Measurements from ENCODE around the gene SLC4A5. TPM values are rescaled to one million over a fixed set of nuclear protein-coding genes. Genes with fewer than 3 reads are reported as not detected.
"Not testable (repeated sequence)": the region's sequence is repeated elsewhere in the genome, so short reads cannot be mapped to it uniquely, and the experiment has no call there.

Gene SLC4A5
- polyA plus RNA-seq, 1 donor = 2.0 TPM

GRCh38 chr2:74235041-74235440 lies 108.2 kb downstream of the SLC4A5 start:
- no peak for DNase-seq (ENCODE audit: low read depth)

GRCh38 chr2:74233648-74234047 lies 109.6 kb downstream of the SLC4A5 start:
- no peak for DNase-seq (ENCODE audit: low read depth)

- DNase-seq (ENCODE audit: low read depth) = no peak
Measured at GRCh38 chr2:74232426-74232825, 110.8 kb downstream of the SLC4A5 start.

- not testable (repeated sequence) for DNase-seq (ENCODE audit: low read depth)
Measured at GRCh38 chr2:74229865-74230264, 113.4 kb downstream of the SLC4A5 start.

- no peak for DNase-seq (ENCODE audit: low read depth)
Measured at GRCh38 chr2:74228772-74229171, 114.4 kb downstream of the SLC4A5 start.

GRCh38 chr2:74227646-74228045 lies 115.6 kb downstream of the SLC4A5 start:
- no peak for DNase-seq (ENCODE audit: low read depth)

- no peak for DNase-seq (ENCODE audit: low read depth)
Measured at GRCh38 chr2:74226648-74227213, 116.5 kb downstream of the SLC4A5 start.

- no peak for DNase-seq (ENCODE audit: low read depth)
Measured at GRCh38 chr2:74225698-74226459, 117.3 kb downstream of the SLC4A5 start.

- DNase-seq (ENCODE audit: low read depth) = no peak
Measured at GRCh38 chr2:74223941-74224770, 119.1 kb downstream of the SLC4A5 start.

- no peak for DNase-seq (ENCODE audit: low read depth)
Measured at GRCh38 chr2:74222300-74222650, 120.9 kb downstream of the SLC4A5 start.

GRCh38 chr2:74221604-74222299 lies 121.5 kb downstream of the SLC4A5 start:
- no peak for DNase-seq (ENCODE audit: low read depth)

GRCh38 chr2:74221091-74221490 lies 122.1 kb downstream of the SLC4A5 start:
- DNase-seq (ENCODE audit: low read depth) = no peak

- no peak for DNase-seq (ENCODE audit: low read depth)
Measured at GRCh38 chr2:74219846-74220486, 123.2 kb downstream of the SLC4A5 start.

- DNase-seq (ENCODE audit: low read depth) = no peak
Measured at GRCh38 chr2:74216642-74217041, 126.6 kb downstream of the SLC4A5 start.

GRCh38 chr2:74215771-74216170 lies 127.4 kb downstream of the SLC4A5 start:
- not testable (repeated sequence) for DNase-seq (ENCODE audit: low read depth)

GRCh38 chr2:74212702-74213410 lies 130.4 kb downstream of the SLC4A5 start:
- no peak for DNase-seq (ENCODE audit: low read depth)

- DNase-seq (ENCODE audit: low read depth) = no peak
Measured at GRCh38 chr2:74206180-74206688, 137.0 kb downstream of the SLC4A5 start.

- DNase-seq (ENCODE audit: low read depth) = no peak
Measured at GRCh38 chr2:74205596-74205995, 137.6 kb downstream of the SLC4A5 start.

GRCh38 chr2:74205113-74205512 lies 138.1 kb downstream of the SLC4A5 start:
- no peak for DNase-seq (ENCODE audit: low read depth)

- no peak for DNase-seq (ENCODE audit: low read depth)
Measured at GRCh38 chr2:74204436-74204835, 138.8 kb downstream of the SLC4A5 start.

- no peak for DNase-seq (ENCODE audit: low read depth)
Measured at GRCh38 chr2:74201596-74201995, 141.6 kb downstream of the SLC4A5 start.

Data from forelimb muscle (tissue), 1 donor.